HG03342 (cell line): ENCODE results near the gene HCN3.

Experiments used
- ATAC-seq: cut with Tn5 transposase; IDR thresholded peaks from one replicate; pipeline ENCODE4 v1.9.1; 2021; ENCODE audit warnings: mild to moderate bottlenecking, moderate library complexity; ENCODE audit not compliant: unreplicated experiment

Gene HCN3

GRCh38 chr1:155308493-155309422 is 31.5 kb downstream of the HCN3 start, which contains the start of gene FDPS:
TSS of gene FDPS (plus strand) at chr1:155308866. CDS start at chr1:155309790, 924 bp downstream.
- ATAC-seq = peak; percentile 95

DNA sequence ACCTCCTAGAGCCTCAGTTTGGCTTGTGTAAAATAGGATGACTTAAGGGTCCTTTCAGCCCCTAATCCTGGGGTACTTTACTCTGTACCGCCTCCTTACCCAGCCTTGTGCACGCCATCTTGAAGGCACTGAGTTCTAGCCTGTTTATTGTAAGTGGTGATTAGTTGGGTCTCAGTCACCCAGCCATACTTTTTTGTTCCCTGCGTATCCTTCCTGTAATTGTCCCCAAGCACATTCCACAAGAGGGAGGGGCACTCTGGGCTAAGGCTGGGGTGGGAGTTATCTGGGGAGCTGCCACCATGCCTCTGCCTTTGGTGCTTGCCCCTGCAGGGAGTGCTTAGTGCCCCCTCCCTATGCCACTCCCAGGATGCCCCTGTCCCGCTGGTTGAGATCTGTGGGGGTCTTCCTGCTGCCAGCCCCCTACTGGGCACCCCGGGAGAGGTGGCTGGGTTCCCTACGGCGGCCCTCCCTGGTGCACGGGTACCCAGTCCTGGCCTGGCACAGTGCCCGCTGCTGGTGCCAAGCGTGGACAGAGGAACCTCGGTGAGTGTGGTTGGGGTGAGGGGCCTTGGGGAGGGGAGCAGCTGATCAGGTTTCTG is 32.3 kb downstream of the HCN3 start:
- no peak for ATAC-seq

DNA sequence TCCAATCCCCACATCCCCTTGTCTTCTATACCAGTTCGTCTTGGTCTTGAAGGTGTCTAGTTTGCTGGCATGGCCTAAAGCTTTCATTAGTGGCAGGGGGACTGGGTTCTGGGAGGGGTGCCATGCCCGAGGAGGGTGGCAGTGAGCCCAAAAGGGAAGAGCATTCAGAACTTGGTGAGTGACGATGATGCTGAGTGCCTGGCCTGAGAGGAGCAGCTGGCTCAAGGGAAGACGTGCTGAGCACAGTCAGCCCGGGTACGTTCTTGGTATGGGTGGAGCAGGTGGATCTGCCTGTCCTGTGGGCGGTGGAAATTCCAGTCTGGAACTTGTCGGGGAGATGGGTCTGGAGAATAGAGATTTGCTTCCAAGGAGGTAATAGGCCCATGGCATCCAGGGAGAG is 36.0 kb downstream of the HCN3 start:
- ATAC-seq = no peak

- ATAC-seq = no peak
Observed at GRCh38 chr1:155316922-155317321, 39.7 kb downstream of the HCN3 start.

GRCh38 chr1:155318082-155318481 is 40.8 kb downstream of the HCN3 start:
- ATAC-seq = no peak

GRCh38 chr1:155319536-155319935 is 42.3 kb downstream of the HCN3 start:
- no peak for ATAC-seq

GRCh38 chr1:155320252-155320651 is 43.0 kb downstream of the HCN3 start:
- ATAC-seq = no peak

GRCh38 chr1:155320661-155321617 is 43.7 kb downstream of the HCN3 start, which contains the start of gene RUSC1:
TSS of gene RUSC1 (plus strand) at chr1:155320894. CDS start at chr1:155321774, 880 bp downstream.
- ATAC-seq = peak; percentile 29

- ATAC-seq = no peak
Observed at GRCh38 chr1:155321639-155322503, 44.6 kb downstream of the HCN3 start.

DNA sequence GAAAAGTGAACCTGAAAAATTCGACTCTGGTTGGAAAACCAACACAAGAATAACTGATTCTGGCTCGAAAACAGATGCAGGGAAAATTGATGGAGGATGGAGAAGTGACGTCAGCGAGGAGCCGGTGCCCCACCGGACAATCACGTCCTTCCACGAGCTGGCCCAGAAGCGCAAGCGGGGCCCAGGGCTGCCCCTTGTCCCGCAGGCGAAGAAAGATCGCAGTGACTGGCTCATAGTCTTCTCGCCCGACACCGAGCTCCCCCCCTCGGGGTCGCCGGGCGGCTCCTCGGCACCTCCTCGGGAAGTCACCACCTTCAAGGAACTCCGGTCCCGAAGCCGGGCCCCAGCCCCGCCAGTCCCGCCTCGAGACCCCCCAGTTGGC is 45.3 kb downstream of the HCN3 start:
- ATAC-seq = no peak

GRCh38 chr1:155322953-155323728 is 45.9 kb downstream of the HCN3 start:
- peak; percentile 43 for ATAC-seq

DNA sequence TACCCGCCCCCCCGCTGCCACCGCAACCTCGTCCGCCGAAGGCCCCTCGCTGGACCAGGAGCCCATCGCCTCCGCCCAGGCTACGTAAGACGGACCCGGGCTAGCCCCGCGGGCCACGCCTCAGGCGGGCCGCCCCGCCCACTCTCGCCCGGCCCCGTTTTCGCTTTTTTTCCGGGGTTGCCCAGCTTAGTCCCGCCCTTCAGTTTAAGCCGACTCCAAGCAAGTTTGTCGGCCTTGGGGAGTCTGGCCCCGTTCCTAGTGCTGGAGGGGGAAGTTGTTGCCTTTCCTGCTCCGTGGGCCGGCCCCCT is 46.4 kb downstream of the HCN3 start:
- peak; percentile 30 for ATAC-seq

DNA sequence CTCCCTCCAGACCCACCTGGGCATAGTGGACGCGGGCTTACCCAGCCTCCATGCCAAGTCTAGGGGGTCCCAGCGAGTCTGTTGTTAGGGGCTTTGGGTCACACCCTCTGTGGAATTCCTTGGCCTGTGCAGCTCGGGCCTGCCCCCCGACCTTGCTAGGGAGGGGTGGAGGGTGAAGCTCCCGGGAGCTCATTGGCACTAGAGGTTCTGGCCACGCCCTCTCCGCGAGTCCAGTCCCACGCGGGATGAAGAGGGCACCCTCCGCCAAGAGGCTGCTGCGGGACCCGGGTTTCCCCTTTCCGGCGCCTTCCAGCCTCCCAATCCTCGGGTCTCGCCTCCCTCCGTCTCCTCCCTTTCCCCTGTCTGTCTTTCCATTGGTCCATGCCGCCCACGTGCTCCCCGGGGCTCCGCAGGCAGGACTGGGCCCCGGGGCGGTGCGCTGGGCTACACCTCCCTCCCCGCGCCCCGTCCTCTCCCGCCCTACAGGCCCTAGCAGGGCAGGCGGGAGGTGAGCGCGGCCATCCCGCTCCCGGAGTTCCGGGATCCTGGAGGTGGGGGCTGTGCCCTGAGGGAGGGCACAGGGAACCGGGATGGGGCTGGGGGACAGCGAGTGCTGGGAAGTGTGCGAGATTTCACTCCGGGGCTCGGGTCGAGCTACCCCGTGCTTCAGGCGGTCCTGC is 46.9 kb downstream of the HCN3 start:
- peak; percentile 61 for ATAC-seq

GRCh38 chr1:155324717-155325602 is 47.7 kb downstream of the HCN3 start:
- no peak for ATAC-seq

DNA sequence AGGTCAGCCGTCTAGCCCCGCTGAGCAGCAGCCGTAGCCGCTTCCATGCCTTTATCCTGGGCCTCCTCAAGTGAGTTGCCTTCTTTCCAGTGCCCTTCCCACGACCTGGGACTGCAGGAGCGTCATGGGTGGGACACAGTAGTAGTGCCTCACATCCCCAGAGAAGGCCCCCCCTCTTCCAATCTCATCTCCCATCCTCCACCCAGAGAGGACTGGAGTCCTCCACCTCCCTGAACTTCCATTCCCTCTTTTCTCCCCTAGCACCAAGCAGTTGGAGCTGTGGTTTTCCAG is 48.3 kb downstream of the HCN3 start:
- no peak for ATAC-seq

DNA sequence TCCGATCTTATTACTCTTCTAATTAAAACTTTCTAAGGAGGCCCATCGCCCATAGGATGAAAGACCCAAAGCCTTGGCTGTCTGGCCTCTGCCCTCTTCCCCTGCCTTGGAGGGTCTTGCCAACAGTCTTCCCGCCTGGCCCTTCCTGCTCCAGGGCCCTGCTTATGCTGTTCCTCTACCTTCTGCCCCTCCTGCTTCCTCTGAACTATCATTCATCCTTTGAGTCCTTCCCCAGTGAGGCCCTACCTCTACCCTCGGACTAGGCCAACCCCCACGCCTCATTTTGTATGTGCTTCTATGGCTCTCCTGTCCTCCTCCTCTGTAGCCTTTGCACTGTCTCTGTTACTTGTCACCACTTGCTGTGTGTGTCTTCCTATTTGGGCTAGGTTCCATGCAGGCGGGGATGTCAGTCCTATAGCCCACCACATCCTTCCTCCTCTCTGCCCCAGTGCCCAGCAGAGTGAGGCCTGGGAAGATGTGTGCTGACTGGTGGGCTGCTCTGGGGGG is 48.8 kb downstream of the HCN3 start:
- ATAC-seq = no peak

- no peak for ATAC-seq
Observed at GRCh38 chr1:155326631-155327037, 49.4 kb downstream of the HCN3 start.

DNA sequence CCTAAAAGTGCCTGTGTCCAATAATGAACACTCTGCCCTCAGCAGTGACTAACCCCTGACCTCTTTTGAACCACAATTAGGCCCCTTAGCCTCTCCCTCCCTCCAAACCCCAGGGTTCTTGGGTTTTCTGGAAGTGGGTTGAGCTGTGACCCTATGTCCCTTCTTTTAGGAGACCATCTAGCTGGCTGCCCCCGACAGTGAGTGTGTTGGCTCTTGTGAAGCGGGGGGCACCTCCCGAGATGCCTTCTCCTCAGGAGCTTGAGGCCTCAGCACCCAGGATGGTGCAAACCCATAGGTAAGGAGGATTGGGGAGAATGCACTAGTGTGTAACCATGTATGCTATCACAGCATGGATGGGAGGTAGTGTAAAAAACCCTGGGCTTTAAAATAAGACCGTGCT is 50.7 kb downstream of the HCN3 start:
- ATAC-seq = no peak
